Measurements from ENCODE around the gene CDC42EP3. TPM values are rescaled to one million over a fixed set of nuclear protein-coding genes. Genes with fewer than 3 reads are reported as not detected.

The CDC42EP3 gene
- total RNA-seq, 4 donors from 2014 or later: 0.57 to 16.2 (median 9.9) TPM

GRCh38 chr2:37653805-37654378 is 17.6 kb downstream of the CDC42EP3 start:
- WGBS, 2 donors: 27 to 48% methylated on average over 10 to 11 of the region's 14 CpGs
- Histone ChIP-seq H3K27ac (peak overlapping the region; percentile 52 to 82 (median 70)), H3K4me3 (peak overlapping the region in 1 of 4 donors; percentile 35), H3K27me3 (no peaks in the 10 kb centered on the region), H3K9me3 (no peaks in the 10 kb centered on the region), H3K36me3 (peaks cover 0 to 4% (median 0%) of the 10 kb centered on the region in 3 donors), H3K4me1 (peaks cover 31 to 96% (median 52%) of the 10 kb centered on the region in 3 donors)
- no peak for DNase-seq
- intact Hi-C loops (cut with DNase I): no loop called here
- TF ChIP-seq CTCF (IDR thresholded peaks at IDR 0.05) (no peak), POLR2A (IDR thresholded peaks at IDR 0.05) (no peak)

- no peaks in the 10 kb centered on the region for H3K9me3 ChIP-seq
- H3K27ac ChIP-seq: peak overlapping the region in 3 of 4 donors; percentile 70 to 75 (median 70)
- TF ChIP-seq POLR2A (IDR thresholded peaks at IDR 0.05): no peak
- TF ChIP-seq CTCF (IDR thresholded peaks at IDR 0.05): no peak
- peaks cover 31 to 97% (median 60%) of the 10 kb centered on the region in 3 donors for H3K4me1 ChIP-seq
- no peaks in the 10 kb centered on the region for H3K27me3 ChIP-seq
- WGBS, 2 donors: 24 to 54% methylated on average over 6 of the region's 6 CpGs
- intact Hi-C loops (cut with DNase I): no loop called here
- peaks cover 0 to 4% (median 0%) of the 10 kb centered on the region in 3 donors for H3K36me3 ChIP-seq
- no peak for DNase-seq
- H3K4me3 ChIP-seq: no peak overlapping the region
These were observed 18.3 kb downstream of the CDC42EP3 start for GRCh38 chr2:37653093-37653492.

GRCh38 chr2:37652199-37652640 is 19.2 kb downstream of the CDC42EP3 start:
- TF ChIP-seq POLR2A (IDR thresholded peaks at IDR 0.05) (no peak), CTCF (IDR thresholded peaks at IDR 0.05) (no peak)
- H3K27me3 ChIP-seq: no peaks in the 10 kb centered on the region
- no peak for DNase-seq
- H3K36me3 ChIP-seq: peaks cover 0 to 4% (median 0%) of the 10 kb centered on the region in 3 donors
- no peak overlapping the region for H3K4me3 ChIP-seq
- H3K9me3 ChIP-seq: no peaks in the 10 kb centered on the region
- 45 to 46% methylated on average over 5 of the region's 5 CpGs for WGBS, 2 donors
- intact Hi-C loops (cut with DNase I): no loop called here
- H3K27ac ChIP-seq: peak overlapping the region in 3 of 4 donors; percentile 47 to 70 (median 70)
- peaks cover 34 to 99% (median 66%) of the 10 kb centered on the region in 3 donors for H3K4me1 ChIP-seq

GRCh38 chr2:37650548-37651093 is 20.8 kb downstream of the CDC42EP3 start:
- Histone ChIP-seq H3K4me1 (peaks cover 34 to 93% (median 66%) of the 10 kb centered on the region in 3 donors), H3K36me3 (peaks cover 0 to 7% (median 0%) of the 10 kb centered on the region in 3 donors), H3K27ac (peak overlapping the region in 2 of 4 donors; percentile 14 to 64), H3K4me3 (no peak overlapping the region), H3K27me3 (no peaks in the 10 kb centered on the region), H3K9me3 (no peaks in the 10 kb centered on the region)
- DNase-seq: no peak
- intact Hi-C loops (cut with DNase I): no loop called here
- 81 to 87% methylated on average over 1 to 3 of the region's 3 CpGs for WGBS, 2 donors
- TF ChIP-seq POLR2A (IDR thresholded peaks at IDR 0.05): no peak
- no peak for TF ChIP-seq CTCF (IDR thresholded peaks at IDR 0.05)

- Histone ChIP-seq H3K27ac (peak overlapping the region in 2 of 4 donors; percentile 30 to 64), H3K27me3 (no peaks in the 10 kb centered on the region), H3K9me3 (no peaks in the 10 kb centered on the region), H3K4me3 (no peak overlapping the region), H3K36me3 (peaks cover 0 to 7% (median 0%) of the 10 kb centered on the region in 3 donors), H3K4me1 (peaks cover 32 to 93% (median 59%) of the 10 kb centered on the region in 3 donors)
- no peak for TF ChIP-seq CTCF (IDR thresholded peaks at IDR 0.05)
- no peak for TF ChIP-seq POLR2A (IDR thresholded peaks at IDR 0.05)
- no peak for DNase-seq
- intact Hi-C loops (cut with DNase I): no loop called here
- 75 to 85% methylated on average over 3 of the region's 3 CpGs for WGBS, 2 donors
These were observed 21.9 kb downstream of the CDC42EP3 start for GRCh38 chr2:37649518-37649917.

Data from esophagus squamous epithelium (tissue), 5 donors.